SK-N-SH (cell line): ENCODE data around the gene GRB2.

Experiments
- CTCF ChIP-seq: fragments of 200-600 bp; sonication (generic); IDR thresholded peaks from 2 replicates; pipeline ENCODE4 v1.6.1; 2017; ENCODE audit warnings: antibody characterized with exemption, mild to moderate bottlenecking, moderate library complexity
- EP300 ChIP-seq, 2 experiments: IDR thresholded peaks; 2 replicates each; pipeline versions ENCODE4 v1.4.0 to v1.6.1; 2012; ENCODE audit warnings: borderline replicate concordance in 1 of 2, low read depth in 1 of 2, low read length in 1 of 2
- IRF3 ChIP-seq: fragments of 150-350 bp; IDR thresholded peaks from 2 replicates; pipeline ENCODE4 v1.6.1; 2016; ENCODE audit warnings: mild to moderate bottlenecking, low read depth, low read length
- MXI1 ChIP-seq: IDR thresholded peaks from 2 replicates; pipeline ENCODE4 v1.6.1; 2012; ENCODE audit warnings: mild to moderate bottlenecking, low read depth, low read length, improper control_type of control experiment
- POLR2AphosphoS5 ChIP-seq: IDR thresholded peaks from 2 replicates; pipeline ENCODE4 v1.6.1; 2012; ENCODE audit warnings: low read depth, low read length
- RAD21 ChIP-seq: IDR thresholded peaks from 2 replicates; pipeline ENCODE4 v1.6.1; 2012; ENCODE audit warnings: mild to moderate bottlenecking, low read length
- RCOR1 ChIP-seq: fragments of 150-350 bp; IDR thresholded peaks from 2 replicates; pipeline ENCODE4 v1.6.1; 2017; ENCODE audit warnings: antibody characterized with exemption, low read length
- SIN3A ChIP-seq: IDR thresholded peaks from 2 replicates; pipeline ENCODE4 v1.6.1; 2012; ENCODE audit warnings: low read depth, mild to moderate bottlenecking, low read length, moderate library complexity, borderline replicate concordance
- TF ChIP-seq, protein P1 (sequence below): fragments of 150-350 bp; IDR thresholded peaks from 2 replicates; pipeline ENCODE4 v1.6.1; 2017; ENCODE audit warnings: antibody characterized with exemption, low read length, low read depth, borderline replicate concordance

- no peak for TF ChIP-seq CTCF
- no peak for TF ChIP-seq EP300 (IDR thresholded peaks at IDR 0.05; ENCODE audit: borderline replicate concordance in 1 of 2, low read depth in 1 of 2, low read length in 1 of 2)
- TF ChIP-seq, protein P1, sequence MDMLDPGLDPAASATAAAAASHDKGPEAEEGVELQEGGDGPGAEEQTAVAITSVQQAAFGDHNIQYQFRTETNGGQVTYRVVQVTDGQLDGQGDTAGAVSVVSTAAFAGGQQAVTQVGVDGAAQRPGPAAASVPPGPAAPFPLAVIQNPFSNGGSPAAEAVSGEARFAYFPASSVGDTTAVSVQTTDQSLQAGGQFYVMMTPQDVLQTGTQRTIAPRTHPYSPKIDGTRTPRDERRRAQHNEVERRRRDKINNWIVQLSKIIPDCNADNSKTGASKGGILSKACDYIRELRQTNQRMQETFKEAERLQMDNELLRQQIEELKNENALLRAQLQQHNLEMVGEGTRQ: no peak
- TF ChIP-seq POLR2AphosphoS5: no peak
- TF ChIP-seq MXI1: no peak
- TF ChIP-seq RCOR1: no peak
- no peak for TF ChIP-seq IRF3
- TF ChIP-seq SIN3A: no peak
- no peak for TF ChIP-seq RAD21
Measured at GRCh38 chr17:75365931-75366275, 39.6 kb downstream of the GRB2 start.
